GM21717 (cell line): Measurements from ENCODE around the gene BACH2.
A peak's percentile ranks its signal among the peaks of the same experiment; 100 is the strongest.
"Not testable (repeated sequence)": the region's sequence is repeated elsewhere in the genome, so short reads cannot be mapped to it uniquely, and the experiment has no call there.

Experiments used
- ATAC-seq: cut with Tn5 transposase; IDR thresholded peaks from one replicate; pipeline ENCODE4 v1.9.1; 2021; ENCODE audit warnings: mild to moderate bottlenecking, moderate library complexity; ENCODE audit not compliant: unreplicated experiment

Gene BACH2

DNA sequence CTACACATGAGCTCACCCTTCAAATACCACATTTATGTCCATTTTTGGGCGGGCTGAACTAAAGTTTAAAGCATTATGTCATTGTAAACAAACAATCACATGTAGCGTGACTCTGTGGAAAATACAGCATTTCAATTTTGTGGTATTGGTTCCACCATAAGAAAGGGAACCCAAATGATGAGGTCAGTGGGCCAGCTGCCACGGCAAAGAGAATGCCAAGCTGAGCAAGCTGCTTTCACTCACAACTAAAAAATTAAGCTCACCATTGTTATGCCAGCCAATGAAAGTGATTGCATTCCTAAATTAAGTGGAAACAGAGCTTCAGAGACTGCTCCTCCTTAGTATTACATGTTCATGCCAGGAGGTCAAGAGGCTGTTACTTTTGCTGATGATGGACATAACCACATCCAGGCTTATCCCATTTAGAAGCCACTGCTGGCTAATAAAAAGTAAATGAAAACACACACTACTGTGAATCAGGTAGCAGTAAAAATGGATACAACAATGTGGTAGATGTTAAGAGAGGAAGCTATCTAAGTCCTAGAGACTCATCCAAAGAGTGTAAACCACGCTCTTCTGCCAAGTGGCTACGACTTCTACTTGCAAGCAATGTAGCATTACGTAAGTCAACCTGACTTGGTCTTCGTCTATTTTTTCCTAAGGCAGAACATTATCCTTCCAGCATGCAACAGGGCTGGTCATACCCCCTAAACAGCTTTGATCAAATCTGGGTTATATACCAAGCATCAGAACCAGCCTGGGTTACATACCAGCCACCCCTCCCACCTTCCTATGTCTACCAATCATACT, 164.8 kb downstream of the BACH2 start:
- no peak for ATAC-seq

DNA sequence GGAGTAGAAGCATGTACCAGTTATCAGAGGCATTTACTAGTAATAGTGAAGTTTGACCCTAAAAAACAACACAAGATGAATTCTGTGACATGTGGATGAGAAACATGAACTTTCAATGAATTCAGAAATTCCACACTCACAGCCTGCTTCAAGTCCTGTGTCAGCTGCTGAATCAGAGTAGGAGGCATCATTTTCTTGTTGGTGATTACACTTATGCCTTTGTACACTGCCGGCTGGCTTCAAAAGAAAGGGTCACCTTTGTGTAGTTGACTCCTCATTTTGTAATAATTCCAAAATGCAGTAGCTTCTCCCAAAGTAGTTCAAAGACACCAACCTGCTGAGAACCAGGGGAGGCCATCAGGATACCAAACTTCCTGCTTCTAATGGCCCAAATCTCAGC, 165.5 kb downstream of the BACH2 start:
- ATAC-seq: no peak

DNA sequence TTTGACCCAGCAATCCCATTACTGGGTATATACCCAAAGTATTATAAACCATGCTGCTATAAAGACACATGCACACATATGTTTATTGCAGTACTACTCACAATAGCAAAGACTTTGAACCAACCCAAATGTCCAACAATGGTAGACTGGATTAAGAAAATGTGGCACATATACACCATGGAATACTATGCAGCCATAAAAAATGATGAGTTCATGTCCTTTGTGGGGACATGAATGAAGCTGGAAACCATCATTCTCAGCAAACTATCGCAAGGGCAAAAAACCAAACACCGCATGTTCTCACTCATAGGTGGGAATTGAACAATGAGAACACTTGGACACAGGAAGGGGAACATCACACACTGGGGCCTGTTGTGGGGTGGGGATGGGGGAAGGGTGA, 168.0 kb downstream of the BACH2 start:
- ATAC-seq: not testable (repeated sequence)

DNA sequence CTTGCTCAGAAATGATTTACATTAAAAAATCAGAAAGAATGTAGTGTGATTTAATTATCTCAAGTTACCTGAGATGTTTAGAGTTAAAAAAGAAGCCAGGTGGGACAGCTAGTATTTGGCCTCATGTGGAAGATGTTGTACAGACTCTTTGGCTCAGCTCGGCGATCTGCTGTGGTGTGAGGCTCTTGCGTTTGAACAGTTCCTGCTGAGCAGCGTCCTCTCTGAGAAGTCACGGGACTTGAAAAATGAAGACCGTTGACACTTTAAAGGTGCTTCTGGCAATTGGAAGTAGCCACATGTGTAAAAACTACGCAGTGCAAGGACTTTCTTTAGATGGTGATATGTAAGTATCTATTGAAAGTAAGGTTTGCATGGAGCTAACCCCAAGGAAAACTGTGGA, 169.0 kb downstream of the BACH2 start:
- no peak for ATAC-seq

DNA sequence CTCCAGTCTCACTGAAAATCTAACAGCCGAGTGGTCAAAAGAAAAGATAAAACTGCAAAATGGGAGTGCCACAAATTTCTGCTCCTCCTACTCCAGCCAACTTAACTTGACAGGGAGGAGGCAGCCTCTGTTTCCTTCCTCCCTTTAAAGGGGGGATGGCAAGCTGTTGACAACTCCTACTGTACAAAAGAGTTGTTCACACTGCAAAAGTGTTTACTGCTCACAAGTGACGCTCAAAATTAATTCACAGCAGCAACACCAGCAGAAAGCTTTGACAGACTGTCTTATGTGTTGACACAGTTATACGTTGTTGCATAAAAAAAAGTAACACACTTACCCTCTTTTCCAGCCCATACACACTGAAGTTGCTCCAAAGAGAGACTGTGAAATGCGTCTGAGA, 169.8 kb downstream of the BACH2 start:
- ATAC-seq: no peak

DNA sequence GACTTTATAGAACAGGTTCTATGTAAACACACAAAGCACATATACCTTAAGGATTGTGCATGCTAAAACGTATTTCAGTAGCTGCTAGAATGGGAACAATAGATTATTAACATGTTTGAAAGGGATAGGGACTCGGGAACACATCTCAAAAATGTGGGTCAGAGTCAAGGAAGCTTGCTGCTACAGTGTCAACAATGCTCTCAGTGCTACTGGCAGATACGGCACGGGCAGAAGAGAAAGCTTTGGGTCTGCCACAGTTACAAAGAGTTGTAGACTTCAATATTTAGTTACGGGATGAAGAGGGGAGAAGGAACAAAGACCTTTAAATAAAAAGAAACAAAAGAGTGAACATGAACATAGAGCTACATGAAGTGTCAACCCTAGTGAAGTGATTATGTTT, 170.5 kb downstream of the BACH2 start:
- ATAC-seq: no peak

DNA sequence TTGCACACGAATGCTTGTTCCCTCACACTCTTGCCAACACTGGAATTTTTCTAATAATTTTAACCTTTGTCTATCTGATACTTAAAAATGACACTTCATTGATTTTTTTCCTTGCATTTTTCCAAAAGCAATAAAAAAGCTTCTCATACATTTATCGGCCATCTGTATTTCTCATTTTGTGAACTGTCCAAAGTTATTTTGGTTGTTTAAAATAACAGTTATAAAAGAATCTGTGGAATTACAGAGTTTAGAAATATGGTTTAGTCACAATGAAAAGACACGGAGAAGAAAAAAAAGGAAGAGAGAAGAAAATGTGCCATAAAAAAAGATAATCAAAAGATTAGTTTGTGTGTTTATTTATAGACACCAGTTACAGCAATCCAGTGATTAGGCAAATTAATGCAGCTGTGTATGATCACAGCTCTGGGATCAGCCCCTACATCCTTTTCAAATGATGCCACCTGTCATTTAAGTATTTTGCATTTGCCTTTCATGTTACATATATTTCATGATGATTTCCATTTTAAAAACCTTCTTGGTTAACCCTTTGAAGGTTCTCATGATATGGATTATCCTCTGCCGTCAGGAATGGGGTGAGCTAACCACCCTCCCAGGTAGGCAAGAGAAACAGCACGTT, 171.7 kb downstream of the BACH2 start:
- no peak for ATAC-seq

DNA sequence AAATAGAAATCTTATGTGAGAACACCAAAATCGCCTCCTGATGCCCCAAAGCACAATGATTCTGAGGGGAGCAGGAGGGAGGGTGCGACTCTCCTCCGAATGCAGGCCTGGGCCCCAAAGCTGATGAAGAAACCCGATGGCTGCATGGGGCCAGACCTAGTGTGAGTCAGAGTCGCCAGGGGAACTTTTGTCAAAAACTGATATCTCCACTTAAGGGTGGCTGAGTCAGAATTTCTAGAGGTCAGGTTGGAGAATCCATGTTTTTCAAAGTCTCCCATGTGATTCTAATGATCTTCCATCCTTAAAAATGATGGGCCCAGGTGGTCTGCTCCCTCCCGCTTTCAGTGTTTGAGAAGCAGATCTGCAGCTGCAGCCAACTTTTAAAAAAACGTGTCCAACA, 172.8 kb downstream of the BACH2 start:
- no peak for ATAC-seq

DNA sequence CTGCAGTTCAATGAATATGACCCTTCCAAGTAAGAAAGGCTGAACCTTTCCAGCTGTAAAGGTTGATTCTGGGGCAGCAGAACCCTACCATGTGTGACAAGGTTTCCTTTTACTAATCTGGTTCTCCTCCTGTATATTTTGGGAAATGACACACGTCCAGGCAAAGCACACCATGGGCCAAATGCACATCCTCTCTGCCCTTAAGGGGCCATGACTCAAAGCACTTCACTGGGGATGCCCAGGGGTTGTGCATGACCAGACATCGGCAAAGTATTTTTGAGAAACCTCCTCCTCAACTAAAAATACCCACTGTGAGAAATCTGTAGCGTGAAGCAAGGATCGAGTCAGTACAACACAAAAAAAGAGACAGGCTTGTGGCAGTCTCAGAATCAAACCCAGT, 174.7 kb downstream of the BACH2 start:
- peak; percentile 90 for ATAC-seq

DNA sequence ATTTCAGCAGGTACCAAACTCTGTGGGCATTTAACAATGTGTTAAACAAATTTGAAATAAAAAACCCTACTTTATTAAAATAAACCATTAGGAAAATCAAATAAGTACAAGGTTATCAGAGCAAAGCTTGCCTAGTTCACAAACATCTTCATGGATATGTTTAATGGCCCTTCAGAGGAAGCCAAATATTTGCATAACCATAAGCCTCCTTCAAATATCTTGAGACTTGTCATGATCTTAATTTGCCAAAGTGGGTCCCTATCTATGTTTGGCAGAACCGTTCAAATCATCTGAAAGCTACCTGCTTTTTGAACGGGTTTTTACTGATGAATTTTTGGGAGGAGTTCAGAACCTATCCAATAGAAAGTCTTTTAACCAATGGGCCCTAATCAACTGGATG, 176.3 kb downstream of the BACH2 start:
- ATAC-seq: no peak

DNA sequence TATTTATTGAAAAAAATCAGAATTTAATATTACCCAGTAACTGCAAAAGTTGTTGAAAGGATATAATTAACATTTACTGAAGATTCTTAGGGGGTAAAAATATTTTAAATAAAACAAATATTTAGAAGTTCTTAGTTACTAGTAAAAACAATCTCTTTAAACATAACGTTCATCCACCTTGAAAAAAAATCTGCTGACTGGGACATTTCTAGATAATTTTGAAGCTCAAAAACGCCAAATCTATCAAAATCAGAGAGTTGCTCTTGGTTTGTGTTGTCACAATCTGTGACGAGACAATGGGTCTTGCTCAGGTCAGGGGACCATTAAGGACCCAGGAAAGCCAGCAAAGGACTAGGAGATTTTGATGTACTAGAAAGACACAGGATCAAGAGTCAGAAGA, 177.0 kb downstream of the BACH2 start:
- ATAC-seq: no peak

DNA sequence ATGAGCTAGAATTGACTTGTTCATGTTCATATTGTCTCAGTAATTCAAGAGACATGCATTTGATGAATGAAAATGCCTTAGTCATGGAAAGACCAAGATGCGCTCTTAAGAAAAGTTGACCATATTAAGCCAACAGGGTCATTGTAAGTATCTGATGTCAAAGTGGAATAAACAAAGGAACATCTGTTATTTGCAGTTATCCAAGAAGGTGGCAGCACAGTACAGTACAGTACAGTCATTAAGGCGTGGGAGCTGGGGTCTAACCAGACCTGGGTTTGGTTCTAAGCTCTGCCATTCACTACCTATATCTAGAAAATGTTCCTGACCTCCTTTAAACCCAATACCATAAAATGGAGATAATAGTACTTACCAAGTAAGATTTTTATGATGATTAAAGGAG, 178.1 kb downstream of the BACH2 start:
- ATAC-seq: no peak

DNA sequence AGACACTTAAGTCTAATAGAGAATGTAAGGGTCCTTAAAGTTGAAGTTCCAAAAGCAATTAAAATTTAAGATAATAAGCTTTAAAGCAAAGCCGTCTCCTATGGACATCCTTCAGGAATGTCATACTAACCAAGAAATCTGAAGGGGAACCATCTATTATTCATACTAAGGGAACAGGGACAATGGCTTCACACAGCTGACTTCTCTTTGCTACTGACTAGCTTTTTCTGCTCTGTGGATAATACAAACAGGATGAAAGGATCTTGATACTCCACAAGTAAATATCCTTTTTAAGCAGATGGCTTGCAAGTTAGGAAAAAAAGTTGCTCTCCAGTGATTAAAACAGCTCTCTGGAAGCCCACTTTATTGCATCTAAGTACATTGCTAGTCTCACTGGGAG, 178.6 kb downstream of the BACH2 start:
- ATAC-seq: no peak

DNA sequence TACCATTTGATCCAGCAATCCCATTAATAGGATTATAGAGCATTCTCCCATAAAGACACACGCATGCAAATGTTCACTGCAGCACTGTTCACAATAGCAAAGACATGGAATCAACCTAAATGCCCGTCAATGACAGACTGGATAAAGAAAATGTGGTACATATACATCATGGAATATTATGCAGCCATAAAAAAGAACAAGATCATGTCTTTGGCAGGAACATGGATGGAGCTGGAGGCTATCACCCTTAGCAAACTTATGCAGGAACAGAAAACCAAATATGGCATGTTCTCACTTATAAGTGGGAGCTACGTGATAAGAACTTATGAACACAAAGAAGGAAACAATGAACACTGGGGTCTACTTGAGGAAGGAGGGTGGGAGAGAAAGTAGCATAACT, 180.5 kb downstream of the BACH2 start:
- not testable (repeated sequence) for ATAC-seq

DNA sequence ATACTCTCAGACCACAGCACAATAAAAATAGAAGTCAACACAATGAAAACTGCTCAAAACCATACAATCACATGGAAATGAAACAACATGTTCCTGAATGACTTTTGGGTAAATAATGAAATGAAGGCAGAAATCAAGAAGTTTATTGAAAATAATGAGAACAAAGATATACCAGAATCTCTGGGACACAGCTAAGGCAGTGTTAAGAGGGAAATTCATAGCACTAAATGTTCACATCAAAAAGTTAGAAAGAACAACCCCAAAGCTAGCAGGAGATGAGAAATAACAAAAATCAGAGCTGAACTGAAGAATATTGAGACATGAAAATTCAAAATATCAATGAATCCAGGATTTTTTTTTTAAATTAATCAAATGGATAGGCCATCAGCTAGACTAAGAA, 183.3 kb downstream of the BACH2 start:
- ATAC-seq: no peak

DNA sequence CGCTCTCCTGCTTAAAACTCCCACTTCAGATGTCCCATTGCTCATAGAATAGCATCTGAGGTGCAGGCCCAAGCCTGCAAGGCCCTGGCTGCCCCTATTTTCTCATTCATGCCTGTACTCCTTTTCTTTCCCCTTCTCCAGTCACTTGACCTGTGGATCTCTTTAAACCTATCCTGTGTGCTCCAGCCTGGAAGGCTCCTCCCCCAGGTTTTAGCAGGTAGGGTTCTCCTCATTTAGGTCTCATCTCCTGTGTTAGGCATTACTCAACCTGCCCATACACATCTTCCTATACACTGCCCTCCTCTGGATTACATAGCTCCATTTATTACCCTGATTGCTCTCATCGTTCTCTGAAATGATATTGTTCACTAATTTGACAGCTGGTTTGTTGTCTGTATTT, 185.3 kb downstream of the BACH2 start:
- no peak for ATAC-seq

DNA sequence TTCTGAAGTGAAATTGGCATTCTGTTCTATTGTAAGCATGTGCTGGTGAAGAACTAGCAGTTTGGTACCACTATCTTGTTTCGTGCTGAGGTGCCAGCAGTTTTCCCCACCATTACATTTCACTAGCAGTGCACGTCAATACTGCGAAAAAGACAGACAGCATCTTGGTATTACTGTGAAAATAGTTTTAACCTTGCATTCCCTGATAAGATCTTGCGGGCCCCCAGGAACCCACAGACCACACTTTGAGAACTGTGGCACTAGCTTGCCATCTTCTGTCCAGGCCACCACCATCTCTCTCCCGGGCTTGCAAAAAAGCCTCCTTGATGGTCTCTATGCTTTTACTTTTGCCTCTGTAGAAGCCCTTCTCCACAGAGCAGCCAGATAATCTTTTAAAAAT, 185.7 kb downstream of the BACH2 start:
- no peak for ATAC-seq

DNA sequence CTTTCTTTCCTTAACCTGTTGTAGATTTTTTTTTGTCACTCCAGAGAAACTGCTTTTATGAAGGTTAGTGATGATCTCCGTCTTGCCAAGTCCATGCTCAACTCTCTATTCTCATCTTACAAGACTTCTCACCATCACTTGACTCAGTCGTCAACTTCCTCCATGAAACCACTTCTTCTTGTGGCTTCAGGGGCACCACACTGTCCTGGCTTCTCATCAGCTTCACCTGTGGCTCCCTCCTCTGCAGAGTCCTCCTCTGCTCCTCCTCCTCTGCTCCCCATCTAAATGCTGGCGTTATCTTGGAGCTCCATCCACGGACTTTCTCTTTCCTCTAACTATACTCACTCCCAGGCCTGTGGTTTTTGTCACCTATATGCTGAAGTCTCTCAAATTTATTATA, 187.5 kb downstream of the BACH2 start:
- ATAC-seq: no peak

DNA sequence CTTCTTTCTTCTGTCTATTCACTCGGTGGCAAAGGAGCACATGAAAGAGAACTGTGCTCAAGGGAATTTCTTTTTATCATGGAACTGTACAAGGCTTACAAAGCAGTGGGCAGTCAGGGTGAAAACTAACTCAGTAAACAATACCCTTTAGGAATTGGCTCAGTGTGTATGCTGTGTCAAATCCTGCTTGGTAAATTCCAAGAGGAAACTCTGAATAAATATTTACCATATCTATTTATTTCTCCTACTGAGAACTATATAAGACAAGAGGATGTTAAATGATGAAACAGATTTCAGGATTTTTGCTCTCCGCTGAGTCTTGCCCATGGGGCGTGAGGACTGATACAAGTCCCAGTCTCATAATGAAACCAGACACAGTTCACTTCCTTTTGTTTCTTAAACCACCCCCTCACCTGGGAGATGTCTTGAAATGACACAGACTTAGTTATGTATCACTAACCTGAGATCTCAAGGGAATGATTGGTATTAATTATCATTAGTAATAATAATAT, 188.8 kb downstream of the BACH2 start:
- peak; percentile 93 for ATAC-seq

DNA sequence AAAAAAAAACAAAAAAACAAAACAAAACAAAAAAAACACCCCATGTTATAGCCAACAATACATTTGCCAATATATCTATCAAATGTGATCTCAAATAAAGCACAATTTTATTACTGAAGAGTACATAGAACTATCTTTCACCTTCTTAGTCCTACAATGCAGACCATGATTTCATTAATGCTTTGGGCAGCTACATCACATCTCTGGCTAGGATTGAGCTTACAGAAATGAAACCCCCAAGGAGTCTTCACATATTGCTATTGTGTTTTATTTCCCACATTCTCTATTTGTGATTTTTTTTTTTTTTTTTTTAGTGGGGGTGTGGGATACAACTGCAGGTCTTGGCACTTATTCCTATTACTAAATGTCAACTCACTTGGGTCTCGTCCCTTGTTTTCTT, 189.3 kb downstream of the BACH2 start:
- ATAC-seq: no peak

DNA sequence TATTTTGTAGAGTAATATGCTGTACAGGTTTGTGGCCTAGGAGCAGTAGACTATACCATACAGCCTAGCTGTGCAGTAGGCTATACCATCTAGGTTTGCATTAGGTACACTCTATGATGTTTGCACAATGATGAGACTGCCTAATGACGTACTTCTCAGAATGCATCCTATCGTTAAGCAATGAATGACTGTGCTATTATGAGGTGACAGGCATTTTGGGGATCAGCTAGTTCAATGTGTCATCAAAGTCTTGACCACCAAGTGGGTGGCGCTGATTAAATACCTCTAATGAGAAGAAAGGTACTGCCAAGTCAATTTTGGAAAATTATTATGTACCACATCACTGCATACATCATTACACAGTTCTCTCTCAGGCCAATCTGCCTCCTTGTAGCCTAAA, 190.2 kb downstream of the BACH2 start:
- ATAC-seq: no peak

DNA sequence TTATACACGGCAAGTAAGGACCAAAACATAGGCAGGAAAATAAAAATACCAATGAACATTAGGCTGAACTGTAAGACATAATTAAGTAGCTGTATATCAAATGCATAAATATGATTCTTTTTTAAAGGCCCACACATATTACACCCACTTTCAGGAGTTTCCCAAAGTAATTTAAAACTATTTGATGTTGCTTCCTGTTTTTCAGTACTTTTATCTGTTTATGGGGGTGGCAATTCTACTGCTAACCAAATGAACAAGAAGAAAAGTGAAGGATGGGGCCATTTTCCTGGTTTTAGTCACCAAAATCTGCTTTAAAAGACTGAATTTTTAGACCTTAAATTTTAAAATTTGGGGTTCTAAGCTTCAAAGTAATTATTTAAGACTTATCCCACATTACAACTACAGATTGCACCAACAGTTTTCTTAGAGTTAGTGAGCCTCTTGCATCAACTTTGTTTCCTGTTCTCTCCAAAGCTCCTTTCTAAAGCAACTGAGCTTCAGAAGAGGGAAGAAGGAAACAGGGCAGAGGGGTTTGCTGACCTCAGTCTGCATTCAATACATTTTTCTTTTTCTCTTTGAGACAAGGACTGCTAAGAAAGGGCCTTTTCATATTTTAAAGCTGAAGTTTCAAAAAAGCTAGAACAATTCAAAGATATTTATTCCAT, 191.0 kb downstream of the BACH2 start:
- ATAC-seq: no peak
